ENCODE measurements around the gene WASF2.
"Not testable (repeated sequence)": the region's sequence is repeated elsewhere in the genome, so short reads cannot be mapped to it uniquely, and the experiment has no call there.

Gene WASF2

DNA sequence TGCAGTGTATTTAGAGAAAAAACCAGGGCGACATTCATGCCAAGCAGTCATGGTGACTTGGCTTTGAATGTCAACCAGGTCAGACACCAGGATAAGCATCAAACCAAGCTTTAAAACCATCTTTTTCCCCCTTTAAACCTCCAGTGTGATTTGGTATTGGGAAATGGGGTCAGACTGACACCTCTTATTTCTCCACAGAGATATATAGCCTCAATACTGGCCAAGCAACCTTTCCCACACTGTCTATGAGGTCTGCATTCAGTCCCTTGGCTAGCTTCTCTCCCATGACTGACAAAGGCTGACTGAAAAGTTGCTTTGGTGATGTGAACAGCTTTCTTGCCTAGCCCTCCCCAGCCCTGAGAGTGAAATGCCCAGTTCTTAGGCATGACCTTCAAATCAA lies 75.9 kb downstream of the WASF2 start:
- no peak for DNase-seq

- no peak for DNase-seq
Measured at GRCh38 chr1:27413004-27413403, 77.0 kb downstream of the WASF2 start.

- no peak for DNase-seq
Measured at GRCh38 chr1:27412502-27412901, 77.5 kb downstream of the WASF2 start.

- DNase-seq, result no peak
Measured at GRCh38 chr1:27410709-27411108, 79.3 kb downstream of the WASF2 start.

- DNase-seq, result no peak
Measured at GRCh38 chr1:27409669-27410068, 80.3 kb downstream of the WASF2 start.

DNA sequence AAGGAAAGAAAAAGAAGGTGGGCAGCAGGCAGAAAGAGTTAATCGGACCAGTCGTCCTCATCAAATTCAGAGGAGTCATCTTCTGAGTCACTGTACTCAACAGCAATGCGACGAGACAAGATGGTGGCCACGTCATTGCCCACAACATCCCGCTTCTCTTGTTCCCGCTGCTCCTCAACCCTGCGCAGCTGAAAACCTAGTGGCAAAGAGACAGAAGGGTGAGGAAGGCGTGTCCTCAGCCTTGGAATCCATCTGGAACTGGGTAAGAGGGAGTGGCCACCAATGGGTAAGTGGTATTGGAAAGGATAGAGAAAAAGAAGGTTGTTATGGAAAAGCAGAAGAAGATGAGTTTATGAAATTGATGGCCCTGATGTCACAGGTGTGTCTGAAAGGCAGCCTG lies 81.8 kb downstream of the WASF2 start:
- DNase-seq, result no peak

- not testable (repeated sequence) for DNase-seq
Measured at GRCh38 chr1:27406791-27407190, 83.2 kb downstream of the WASF2 start.

DNA sequence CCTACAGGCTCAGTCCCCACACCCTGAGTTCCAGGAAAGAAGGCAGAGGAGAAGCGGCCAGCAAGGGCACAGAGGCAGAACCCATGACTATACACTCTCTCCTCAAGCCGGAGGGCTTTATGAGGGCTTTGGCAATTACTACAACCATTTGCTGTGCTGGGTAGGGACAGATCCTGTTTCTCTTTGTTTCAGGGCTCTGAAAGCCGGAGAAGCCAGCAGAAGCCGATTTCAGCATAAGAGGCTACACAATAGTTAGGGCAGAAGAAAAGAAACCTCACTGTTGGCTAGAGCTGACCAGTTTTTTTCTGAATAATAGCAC lies 83.6 kb downstream of the WASF2 start:
- DNase-seq, result no peak

DNA sequence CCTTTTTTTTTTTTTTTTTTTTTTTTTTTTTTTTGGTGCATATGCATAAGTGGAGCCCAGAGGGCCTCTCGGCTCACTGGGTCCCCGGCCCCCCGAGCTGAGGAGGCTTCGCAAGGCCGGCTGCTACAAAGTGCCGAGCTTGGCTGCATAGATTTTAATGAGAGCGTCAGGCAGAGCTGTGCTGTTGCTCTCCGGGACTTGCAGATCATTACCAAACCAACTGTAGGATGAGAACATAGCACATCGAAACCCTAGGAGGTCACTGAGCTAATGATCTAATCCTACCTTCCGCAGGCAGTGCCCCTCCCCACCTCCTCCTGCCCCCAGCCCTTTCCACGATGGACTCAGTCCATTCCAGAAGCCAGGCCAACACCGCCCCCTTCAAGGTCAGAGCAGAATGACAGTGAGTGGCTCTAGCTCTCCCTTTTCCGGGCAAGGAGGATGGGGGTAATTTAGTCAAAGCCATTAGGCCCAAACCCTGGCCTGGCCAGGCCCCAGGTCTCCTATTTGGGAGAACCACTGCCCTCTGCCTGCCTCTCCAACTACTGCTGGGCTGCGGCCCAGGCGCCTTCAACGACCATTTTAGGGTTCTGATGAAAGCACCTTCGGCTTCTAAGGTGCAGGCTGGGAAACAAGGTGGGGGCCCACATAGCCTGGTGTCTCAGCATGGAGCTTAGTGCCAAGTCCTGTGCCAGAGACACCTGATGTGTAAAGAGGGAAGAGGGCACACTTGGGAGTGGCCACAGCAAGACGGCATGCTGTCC lies 84.2 kb downstream of the WASF2 start:
- DNase-seq, result not testable (repeated sequence)

DNA sequence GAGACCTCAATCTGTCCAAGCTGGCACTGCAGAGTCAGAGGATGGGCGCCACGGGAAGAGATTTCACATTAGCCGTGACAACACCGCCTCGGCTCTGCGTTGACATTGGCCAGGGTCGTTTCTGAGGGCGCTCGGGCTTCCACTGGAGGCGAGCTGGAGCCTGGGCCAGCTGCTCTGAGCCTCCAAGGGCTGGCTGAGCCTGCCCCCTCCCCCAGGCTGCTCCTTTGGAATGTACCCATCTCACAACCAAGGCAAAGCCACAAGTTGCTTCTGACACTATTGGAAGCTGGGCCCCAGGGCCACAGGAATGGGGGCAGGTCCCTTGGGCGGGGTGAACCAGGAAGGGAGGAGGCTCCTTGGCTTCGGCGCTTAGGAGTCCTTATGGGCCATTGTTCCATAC lies 84.9 kb downstream of the WASF2 start:
- no peak for DNase-seq

GRCh38 chr1:27403931-27404330 lies 86.0 kb downstream of the WASF2 start:
- DNase-seq, result no peak

GRCh38 chr1:27403065-27403726 lies 86.8 kb downstream of the WASF2 start:
- peak; percentile 32 to 52 for DNase-seq

- DNase-seq, result peak; percentile 14 to 43
Measured at GRCh38 chr1:27402349-27402754, 87.6 kb downstream of the WASF2 start.

GRCh38 chr1:27400963-27401341 lies 89.0 kb downstream of the WASF2 start:
- DNase-seq, result no peak

GRCh38 chr1:27400082-27400962 lies 89.6 kb downstream of the WASF2 start:
- no peak for DNase-seq

DNA sequence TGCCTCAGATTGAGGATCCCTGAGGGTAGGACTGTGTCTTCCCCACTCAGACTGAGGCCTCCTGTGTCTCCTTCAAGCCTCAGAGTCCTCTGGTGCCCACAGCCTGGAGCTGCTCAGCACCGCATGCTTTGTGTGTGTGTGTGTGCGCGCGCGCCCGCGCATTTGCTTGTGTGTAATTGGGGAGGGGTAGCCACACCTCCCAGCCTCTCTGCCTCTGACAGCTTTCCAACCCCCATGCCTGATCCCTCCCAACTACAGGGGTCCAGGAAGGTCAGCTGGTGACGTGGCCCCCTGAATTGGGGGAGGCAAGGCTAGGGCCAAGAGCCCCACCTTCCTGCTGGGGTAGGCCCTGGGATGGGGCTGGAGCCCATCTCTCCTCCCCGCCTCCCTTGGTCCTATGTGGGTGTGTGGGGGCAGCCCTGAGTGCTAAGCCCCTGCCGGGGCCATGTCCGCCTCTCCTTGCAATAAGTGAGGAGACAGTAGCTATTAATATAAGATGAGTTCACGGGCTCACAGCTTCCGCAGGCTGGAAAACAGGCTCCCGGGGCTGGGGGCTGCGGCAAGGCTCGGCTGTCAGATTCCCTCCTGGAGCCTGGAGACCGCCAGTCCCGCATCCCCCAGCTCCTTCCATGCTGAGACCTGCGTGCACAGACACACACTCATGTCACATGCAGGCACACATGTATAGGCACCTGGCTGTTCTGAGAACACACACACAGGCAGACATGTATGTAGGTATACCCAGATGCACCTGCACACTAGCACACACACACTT lies 90.5 kb downstream of the WASF2 start:
- no peak for DNase-seq

DNA sequence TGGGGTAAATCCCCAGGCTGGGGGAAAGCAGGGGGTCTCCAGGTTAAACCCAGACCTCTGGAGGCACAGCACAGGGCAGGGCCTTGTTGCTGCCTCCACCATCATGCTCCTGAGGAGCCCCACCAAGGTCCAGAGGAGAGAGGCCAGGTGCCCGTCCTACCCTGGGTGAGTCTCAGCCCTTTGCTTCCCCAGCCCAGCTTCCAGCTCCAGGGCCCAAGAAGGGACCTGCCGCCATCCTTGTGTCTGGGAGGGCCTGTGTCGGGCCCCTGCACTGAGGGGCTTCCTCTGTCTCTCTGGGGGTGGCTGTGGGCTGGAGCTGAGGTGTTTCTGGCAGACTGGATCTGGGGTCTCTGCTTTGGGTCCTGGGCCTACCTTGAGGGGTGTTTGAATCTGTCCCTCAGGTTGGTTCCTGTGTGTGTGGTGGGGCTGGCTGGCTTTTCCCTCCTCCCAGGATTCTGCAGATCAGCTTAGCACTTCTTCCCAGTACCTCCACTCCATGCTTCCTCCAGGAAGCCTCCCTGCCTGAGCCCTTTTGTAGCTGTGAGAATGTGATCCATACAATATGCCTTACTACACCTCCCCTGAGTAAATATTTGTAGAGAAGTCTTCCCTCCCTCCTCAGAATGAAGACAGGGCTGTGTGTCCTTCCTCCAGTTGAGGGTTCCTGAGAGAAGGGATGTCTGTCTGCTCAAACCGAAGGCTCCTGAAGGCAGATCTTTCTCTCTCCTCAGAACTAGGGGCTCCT lies 91.4 kb downstream of the WASF2 start:
- DNase-seq, result no peak

DNA sequence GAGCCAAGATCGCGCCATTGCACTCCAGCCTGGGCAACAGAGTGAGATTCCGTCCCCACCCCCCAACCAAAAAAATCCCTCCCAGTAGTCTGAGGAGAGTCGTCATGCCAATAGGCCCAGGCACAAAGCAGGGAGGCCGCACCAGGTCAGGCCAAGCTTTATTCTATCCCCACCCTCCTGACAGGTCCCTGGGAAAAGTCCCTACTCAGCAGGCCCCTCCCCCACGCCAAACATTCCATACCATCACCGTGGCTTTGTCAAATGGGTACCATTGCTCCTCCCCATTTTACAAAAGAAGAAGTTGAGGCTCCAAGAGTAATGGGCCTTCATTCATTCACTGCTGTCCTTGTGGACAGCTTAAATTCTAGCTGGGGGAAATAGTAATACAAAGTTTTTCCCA lies 92.2 kb downstream of the WASF2 start:
- no peak for DNase-seq

- no peak for DNase-seq
Measured at GRCh38 chr1:27397110-27397509, 92.9 kb downstream of the WASF2 start.

DNA sequence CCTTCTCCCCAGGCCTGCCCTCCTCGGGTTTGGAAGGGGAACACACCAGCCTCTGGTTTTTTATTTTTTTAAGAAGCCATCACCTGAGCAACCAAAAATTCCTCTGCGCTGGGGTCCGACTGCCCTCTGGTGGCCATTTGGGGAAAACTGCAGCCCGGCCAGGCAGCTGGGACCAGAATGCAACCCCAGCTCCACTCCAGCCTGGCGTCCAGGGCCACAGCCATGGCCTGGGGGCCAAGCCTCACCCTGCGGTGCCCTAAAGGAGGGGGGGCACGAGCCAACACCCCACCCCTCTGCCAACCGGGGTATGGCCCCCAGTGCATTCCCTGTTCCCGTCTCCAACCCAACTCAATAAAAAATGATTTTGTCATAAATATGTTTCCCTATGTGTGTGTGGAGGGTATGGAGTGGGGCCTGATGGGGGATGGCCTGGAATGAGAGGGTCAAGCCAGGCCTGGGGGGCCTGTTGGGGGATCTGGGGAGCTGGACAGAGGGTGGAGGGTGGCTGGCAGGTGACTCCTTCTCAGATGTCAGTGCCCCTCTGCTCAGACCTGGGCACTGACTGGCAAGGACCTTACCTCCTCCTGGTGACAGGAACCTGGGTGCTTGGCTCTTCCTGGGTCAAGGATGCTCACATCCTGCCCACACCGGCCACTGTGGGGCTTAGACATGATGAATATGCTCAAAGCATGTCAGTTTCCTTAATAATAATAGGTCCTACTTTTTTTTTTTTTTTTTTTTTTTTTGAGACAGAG lies 94.3 kb downstream of the WASF2 start:
- peak; percentile 83 to 87 for DNase-seq

DNA sequence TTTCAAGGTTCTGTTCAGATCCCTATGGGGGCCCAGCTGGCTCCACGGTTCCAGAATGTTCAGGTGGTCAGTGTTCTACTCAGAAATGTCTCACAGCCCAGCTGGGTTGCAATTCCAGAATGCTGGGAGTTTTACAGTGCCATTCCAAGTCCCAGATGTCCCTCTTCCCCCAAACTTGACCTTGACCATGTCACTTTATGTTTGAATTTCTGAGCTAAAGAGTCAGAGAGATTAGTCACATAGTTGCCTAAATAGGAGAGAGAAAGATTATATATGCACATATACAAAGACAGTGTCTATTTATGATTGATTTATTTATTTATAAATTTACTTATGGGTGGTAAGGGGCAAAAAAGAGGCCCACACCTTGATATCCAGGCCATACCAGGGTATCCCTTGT lies 95.0 kb downstream of the WASF2 start:
- no peak for DNase-seq

GRCh38 chr1:27394282-27394658 lies 95.7 kb downstream of the WASF2 start:
- DNase-seq, result no peak

Measured in CD4-positive, alpha-beta T cell treated with Interleukin-1 beta for 1 hour (primary cell).